Stimulated activated CD8-positive, alpha-beta memory T cell treated with anti-CD3 and anti-CD28 coated beads, Interleukin-4, amount 100 ng/mL, for 4 hours (primary cell): ENCODE data around the gene MRPS16.
A peak's percentile ranks its signal among the peaks of the same experiment; 100 is the strongest.
"Not testable (repeated sequence)": the region's sequence is repeated elsewhere in the genome, so short reads cannot be mapped to it uniquely, and the experiment has no call there.

Experiments used
- DNase-seq, 2 donors: peaks; one replicate each; pipeline ENCODE4 v3.0.0-alpha.2; 2020; ENCODE audit warnings: low read depth in 2 of 2, low spot score in 1 of 2

Gene MRPS16

DNA sequence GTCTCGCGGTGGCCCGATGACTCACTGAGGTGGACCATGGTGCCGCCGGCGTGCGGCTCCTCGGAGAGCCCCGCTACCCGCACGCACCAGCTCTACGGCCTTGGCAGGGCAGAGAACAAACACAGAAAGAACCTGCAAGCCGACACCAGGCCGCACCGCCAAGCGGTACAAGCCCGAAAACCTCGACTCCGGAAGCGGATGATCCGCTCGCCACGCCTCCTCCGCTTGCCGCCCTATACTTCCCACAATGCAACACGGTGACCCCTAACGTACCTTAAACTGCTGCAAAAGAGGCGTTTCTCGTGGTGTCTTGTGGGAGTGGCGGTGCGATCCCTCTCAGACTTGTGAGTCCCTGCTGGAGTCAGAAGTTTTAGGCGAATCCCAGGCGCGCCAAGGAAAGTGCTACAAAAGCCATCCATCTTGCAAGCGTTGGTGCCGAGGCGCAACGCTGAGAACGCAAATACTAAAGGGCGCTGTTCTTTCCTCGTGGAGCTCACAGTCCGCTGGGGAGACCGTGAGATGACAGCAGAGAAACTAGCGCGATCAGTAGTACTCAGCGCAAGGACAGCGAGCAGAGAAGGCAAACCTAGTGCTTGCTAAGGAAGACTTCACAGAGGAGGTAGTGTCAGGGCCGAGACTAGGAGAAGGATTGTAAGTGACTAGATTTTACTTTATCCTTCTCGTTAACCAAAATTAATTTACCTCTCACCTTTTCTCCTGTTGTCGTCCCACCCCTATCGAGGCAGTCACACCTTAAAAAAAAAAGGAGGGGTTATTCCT is at the start of gene MRPS16:
TSS of gene MRPS16 (minus strand) at position 200 of the 780 bp plus-strand sequence. CDS start at position 38, 162 bp downstream.
- peak; percentile 80 to 83 for DNase-seq

- no peak for DNase-seq
These were observed 44.5 kb upstream of the MRPS16 start for GRCh38 chr10:73296946-73297345.

GRCh38 chr10:73293461-73293860 is 41.0 kb upstream of the MRPS16 start:
- no peak for DNase-seq

DNA sequence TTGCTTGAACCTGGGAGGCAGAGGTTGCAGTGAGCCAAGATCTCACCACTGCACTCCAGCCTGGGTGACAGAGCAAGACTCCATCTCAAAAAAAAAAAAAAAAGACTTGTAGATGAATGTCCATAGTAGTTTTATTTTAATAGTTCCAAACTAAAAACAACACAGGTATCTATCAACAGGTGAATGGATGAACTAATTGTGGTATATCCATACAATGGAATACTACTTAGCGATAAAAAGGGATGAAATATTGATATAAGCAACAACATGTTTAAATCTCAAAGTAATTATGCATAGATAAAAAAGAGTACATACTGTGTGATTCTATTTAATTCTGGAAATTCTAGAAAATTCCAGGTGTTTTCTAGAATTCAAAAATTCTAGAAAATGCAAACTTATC is 37.5 kb upstream of the MRPS16 start:
- DNase-seq = no peak

- no peak for DNase-seq
These were observed 35.0 kb upstream of the MRPS16 start for GRCh38 chr10:73287441-73287840.

DNA sequence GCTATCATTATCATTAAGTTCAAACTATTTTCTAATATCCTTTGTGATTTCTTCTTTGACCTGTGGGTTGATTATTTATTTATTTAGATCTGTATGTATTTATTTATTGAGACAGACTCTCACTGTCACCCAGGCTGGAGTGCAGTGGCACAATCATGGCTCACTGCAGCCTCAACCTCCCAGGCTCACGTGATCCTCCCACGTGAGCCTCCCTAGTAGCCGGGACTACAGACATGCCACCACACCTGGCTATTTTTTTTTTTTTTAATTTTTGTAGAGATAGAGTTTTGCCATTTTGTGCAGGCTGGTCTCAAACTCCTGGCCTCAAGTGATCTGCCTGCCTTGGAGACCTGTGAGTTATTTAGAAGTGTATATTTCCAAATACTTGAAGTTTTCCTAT is 28.7 kb upstream of the MRPS16 start:
- no peak for DNase-seq

DNA sequence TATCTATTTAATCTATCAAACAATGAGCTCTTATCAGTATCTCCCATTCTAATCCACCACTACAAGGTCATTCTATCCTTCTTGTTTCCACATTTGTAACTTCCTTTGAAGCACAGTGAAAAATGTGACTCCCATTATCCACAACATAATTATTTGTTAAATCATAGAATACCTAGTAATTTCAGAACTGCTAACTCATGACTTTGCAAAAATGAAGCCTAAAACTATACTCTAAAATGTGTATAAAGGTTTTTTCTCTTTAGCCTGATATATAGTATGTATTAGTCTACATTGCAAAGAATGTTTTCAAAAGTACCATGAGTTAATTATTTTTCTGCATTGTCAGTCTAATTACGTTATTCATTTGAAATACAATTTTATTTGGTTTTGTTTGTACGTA is 12.0 kb upstream of the MRPS16 start:
- no peak for DNase-seq

- DNase-seq = no peak
These were observed 11.4 kb upstream of the MRPS16 start for GRCh38 chr10:73263693-73264347.

GRCh38 chr10:73262880-73263555 is 10.6 kb upstream of the MRPS16 start:
- DNase-seq = no peak

GRCh38 chr10:73262105-73262730 is 9.8 kb upstream of the MRPS16 start:
- DNase-seq = no peak

- no peak for DNase-seq
These were observed 9.0 kb upstream of the MRPS16 start for GRCh38 chr10:73261362-73261995.

GRCh38 chr10:73258612-73259011 is 6.2 kb upstream of the MRPS16 start:
- DNase-seq = not testable (repeated sequence)

DNA sequence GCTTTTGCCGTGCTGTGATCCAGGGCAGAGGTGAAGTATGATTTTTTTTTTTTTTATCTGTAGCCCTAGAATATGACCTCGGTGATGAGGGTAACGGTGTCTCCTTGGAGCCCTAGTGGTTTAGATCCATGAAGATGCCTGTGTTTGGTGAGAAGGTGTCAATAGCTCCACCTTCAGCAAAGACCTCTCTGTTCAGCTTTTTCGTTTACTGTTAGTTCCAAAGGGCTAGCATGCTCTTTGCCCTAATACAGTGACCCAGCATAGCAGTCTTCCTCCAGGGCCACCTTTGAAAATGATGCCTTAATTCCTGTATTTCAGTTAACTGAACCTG is 746 bp upstream of the MRPS16 start:
- DNase-seq = no peak

DNA sequence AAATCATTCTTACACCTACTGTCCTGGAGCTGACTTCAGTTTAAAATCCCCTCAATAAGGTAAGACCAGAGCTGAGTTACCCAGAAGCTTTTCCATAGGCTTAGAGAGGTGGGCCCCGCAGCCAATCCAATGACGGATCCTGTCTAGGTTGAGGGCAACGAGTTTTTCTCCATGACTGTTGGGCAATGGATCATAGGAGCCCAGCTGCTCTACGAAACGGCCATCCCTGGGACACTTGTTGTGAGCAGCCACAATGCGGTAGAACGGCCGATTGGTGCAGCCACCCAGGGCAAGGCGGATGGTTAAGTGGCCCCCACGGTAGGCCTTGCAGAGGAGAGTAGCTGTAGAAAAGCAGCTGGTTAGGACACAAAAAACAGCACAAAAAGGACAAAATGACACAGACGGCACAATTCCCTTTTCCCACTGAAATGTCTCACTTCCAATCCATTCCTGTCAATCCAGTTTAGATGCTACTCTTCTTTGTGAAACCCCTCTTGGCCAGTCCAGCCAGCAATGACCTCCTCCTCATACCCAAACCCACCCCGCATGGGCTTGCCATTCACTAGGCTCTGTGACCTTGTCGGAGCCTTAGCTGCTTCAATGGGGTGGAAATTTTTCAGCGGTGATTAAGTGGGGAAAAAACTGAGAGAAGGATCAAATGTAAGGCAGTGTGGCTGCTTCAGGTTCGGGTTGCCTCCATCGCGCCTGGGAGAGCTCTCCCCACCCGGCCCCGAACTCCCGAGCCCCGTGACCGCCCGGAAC is 580 bp downstream of the MRPS16 start:
- no peak for DNase-seq

- no peak for DNase-seq
These were observed 4.2 kb downstream of the MRPS16 start for GRCh38 chr10:73248259-73248724.

DNA sequence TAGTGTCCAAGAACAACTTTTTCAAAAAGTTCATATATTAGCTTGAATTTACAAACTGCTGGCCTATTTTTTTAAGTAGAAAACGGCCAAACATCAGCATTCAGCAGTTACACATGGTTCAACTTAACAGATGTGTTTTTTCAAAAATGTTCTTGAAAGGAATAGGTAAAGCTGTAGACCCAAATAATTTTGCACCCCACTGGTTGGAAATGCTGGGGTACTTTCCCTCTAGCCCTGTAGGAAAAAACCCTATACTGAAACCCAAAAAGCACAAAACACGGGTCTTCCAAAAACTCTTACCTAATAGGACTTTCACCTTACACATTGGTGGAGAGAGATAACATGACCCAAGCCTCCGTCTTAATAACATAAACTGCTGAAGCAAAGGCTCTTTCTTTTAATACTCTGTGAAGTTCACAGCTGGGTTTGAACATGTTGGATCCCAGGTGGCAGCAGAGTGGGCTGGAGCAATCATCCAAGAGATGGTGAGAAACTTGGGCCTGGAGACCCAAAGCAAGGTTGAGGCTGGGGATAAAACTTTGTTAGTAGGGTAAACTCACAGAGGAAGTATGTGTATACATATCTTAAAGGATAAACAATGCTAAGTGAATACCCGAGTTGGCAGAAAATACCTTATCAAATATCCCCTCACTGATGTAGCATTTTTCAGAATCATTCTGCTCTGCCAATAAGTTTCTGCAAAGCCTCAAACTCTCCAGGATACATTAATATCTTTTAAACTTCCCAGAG is 4.8 kb downstream of the MRPS16 start:
- no peak for DNase-seq

GRCh38 chr10:73246646-73247508 is 5.6 kb downstream of the MRPS16 start, which contains the start of gene DNAJC9:
TSS of gene DNAJC9 (minus strand) at chr10:73247255. CDS start at chr10:73247189, 66 bp downstream.
- peak; percentile 88 to 92 for DNase-seq

DNA sequence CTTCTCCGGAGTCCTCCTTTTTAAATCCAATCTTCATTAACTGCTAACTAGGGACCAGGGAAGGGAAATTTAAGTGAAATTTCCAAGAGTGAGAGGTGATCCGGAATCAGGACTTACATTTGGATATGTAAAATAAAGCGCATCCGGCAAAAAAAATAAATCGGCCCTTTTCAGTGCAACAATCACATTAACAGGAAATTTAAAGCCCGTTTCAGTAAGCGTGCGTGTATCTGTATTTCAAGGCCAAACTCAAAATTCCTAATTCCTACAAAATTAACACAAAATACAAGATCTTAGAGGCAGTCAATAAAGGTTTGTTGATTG is 6.2 kb downstream of the MRPS16 start:
- DNase-seq = no peak
